ENCODE data around the gene DACH1.

Gene DACH1

DNA sequence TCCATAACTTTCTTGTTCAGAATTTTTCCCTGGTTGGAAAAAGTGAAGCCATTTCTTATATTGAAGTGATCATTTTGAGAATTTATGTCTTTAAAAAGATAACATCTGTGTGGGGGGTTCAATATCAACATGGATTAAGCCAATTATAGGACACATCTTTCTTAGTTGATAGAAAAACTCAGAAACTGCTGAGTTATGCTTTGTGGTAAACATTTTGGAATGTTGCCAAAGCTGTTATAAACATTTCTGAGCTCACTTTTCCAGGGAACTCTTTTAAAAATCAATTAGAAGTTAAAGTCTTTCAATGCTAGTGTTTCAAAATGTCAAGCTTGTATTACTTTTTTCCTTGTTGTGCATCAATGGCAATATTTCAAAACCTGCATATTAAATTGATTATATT is 248.8 kb downstream of the DACH1 start:
- no peak for DNase-seq

DNA sequence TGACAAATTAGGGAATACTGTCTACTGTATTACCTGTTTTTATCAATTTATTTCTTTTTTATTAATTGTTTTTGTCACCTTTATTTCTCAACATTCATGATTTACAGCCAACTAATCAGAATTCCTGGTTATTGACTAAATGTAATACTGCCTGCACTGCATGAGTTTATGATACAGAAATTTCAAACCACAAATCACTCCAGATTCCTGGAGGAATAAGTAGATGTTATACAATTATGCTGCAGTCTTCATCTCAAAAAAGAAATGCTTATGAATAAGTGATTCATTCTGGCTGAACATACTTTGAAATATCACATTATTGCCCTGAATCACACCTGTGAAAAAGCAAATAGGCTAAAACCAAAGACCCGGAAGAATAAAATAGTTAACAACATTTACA is 249.7 kb downstream of the DACH1 start:
- DNase-seq: no peak

DNA sequence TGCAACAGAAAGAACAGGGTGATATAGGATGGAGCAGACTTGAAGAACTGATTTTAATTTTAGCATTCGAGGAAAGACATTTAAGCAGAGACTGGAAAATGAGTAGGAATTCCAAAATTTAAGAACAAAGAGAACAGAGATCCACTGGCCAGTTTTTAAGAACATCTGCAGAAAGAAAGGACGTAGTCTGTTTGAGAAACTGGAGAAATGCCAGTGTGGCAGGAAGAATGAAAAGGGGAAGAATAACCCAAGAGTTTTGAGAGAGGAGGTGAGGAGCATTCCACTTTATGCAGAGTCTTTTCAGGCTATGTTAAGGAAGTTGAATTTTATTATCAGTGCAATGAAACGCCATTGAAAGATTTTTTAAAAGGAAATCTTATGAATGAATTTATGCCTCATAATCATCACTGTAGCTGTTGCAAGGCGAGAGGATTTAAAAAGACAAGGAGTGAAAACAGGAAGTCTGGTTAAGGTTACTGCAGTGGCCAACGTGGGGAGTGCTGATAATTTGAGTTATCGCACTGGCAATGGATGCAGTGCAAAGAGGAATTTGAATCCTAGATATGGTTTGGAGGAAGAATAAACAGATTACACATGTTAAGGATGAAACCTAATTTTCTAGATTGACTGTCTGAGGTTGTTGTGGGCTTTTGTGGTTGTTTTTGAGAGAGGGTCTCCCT is 253.8 kb downstream of the DACH1 start:
- DNase-seq: no peak

- DNase-seq: no peak
Observed at GRCh38 chr13:71611292-71611691, 255.7 kb downstream of the DACH1 start.

- DNase-seq: no peak
Observed at GRCh38 chr13:71610876-71611275, 256.1 kb downstream of the DACH1 start.

DNA sequence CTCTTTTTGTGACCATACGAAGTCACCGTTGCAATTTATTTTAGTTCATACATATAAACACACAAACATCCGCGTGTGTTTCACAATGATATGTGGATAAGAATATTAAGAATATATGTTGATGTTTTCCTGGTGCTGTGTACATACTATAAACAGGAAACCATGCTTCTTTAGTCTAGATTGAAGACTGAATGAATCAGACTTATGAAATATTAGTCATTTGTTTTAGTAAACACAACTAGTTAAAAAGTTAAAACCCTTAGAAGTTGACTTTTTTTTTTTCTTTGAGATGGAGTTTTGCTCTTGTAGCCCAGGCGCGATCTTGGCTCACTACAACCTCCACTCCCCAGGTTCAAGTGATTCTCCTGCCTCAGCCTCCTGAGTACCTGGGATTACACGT is 257.7 kb downstream of the DACH1 start:
- no peak for DNase-seq

DNA sequence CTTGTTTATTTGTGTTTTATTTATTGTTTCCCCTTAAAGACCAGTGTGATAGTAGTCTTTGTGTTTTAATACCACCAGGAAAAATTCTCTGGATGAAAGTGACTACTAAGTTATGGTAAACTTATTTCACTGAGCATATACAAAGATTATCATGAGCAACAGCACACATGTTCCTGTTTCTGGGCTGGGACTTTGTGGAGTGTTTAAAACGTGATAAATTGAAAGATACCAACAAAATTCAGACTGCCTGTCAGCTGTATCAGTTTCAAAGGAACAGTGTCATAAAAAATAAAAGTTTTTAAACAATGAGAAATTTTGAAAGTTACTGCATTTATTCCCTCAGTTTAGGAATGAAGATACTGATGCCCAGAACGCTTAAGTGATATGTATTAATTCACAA is 259.4 kb downstream of the DACH1 start:
- no peak for DNase-seq

GRCh38 chr13:71606818-71607217 is 260.2 kb downstream of the DACH1 start:
- no peak for DNase-seq

GRCh38 chr13:71605744-71606143 is 261.3 kb downstream of the DACH1 start:
- no peak for DNase-seq

GRCh38 chr13:71603255-71603654 is 263.7 kb downstream of the DACH1 start:
- no peak for DNase-seq

- no peak for DNase-seq
Observed at GRCh38 chr13:71602344-71602743, 264.7 kb downstream of the DACH1 start.

DNA sequence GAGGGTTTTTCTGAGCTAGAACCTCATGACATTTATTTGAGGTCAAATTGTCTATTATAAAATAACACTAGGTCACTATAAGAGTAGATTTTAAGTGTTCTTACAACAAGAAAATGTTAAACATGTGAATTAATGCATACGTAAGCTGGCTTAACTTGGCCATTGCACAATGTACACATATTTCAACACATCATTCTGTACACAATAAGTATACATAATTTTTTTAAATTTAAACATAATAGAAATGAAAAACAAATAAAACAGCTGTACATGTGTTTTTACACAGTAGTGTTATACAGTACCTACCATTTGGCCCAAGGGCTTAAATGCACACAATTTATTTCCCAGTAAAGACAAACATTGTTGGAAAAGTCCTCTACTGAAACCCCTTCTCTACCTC is 269.9 kb downstream of the DACH1 start:
- no peak for DNase-seq

DNA sequence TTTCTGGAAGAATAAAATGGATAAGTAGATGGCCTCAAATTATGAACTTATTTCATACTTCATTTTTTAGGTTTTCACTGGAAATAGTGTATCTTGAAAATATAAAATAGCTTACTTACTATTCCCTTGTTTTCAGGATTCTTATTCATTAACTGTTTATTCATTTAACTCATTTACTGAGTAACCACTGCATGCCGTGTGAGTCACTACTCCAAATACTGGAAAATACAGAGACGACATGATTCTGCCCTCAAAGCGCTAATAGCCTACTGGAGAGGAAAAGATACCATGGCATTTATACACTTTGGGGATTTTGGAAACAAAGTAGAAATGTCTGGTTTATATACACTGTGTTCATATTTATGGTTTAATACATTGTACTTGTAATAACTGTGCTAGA is 270.9 kb downstream of the DACH1 start:
- no peak for DNase-seq

DNA sequence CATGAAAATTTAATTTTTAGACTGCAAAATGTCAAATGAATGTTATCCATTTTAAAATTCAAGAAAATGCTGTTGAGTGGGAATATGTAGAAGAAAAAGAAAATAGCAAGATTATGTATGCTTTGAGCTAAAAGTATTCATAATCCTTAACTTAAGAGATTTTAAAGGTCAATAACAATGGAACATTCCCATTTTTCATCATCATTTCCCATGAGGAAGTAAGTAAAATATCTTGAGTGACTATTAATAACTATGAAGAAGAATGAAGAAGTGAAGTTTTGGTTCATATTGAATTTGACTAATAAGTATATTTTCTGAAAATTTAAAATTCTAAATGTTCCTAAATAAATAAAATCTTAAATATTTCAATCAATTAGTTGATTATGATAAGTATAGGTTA is 273.4 kb downstream of the DACH1 start:
- DNase-seq: no peak

DNA sequence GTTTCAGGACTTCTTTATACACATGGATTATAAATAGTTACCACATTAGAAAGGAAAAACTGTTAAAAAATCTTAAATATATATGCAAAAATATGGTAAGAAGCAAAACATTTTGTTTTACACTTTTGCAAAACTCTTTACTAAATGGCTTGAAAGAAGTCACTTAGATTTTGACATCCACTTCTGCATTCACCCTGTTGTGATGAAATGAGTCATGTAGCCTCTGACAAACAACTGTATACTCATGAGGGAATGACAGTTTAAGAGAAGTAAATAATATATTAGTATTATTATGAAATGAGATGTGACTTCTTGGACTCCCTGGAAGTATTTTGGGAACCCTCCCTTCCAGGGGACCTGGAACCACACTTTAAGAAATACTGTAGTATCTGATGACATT is 275.6 kb downstream of the DACH1 start:
- no peak for DNase-seq

DNA sequence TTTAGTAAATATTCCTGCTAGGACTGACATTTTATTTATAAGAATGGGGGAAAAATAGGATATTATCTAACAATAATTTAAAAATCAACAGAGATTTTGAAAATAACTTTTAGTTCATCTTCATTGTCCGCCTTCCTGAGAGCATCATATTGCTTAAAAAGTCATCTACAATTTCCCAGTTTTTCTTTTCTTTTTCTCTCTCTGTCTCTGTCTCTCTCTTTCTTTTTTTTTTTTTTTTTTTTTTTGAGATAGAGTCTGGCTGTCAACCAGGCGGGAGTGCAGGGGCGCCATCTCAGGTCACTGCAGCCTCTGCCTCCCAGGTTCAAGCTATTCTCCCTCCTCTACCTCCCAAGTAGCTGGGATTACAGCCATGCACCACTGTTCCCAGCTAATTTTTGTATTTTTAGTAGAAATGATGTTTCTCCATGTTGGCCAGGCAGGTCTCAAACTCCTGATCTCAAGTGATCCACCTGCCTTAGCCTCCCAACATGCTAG is 276.3 kb downstream of the DACH1 start:
- no peak for DNase-seq

GRCh38 chr13:71589032-71589431 is 278.0 kb downstream of the DACH1 start:
- no peak for DNase-seq

- DNase-seq: no peak
Observed at GRCh38 chr13:71587817-71588216, 279.2 kb downstream of the DACH1 start.

DNA sequence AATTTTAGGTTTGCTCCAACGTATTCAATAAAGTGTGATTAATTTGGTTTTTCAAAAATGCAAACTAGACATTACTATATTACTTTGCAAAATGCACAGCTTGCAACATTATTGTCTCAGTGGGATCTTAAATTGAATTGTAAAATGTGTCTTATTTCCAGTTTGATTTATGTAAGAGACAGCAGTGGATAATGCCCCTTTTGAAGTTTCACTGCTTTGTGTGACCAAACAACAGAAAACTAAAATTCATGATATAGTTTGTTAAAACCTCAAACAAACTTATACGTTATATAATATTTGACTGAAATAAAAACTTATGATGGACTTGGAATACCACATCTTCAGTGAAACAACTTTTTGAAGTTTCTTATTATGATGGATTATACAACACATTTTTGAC is 279.8 kb downstream of the DACH1 start:
- no peak for DNase-seq

GRCh38 chr13:71583581-71583980 is 283.4 kb downstream of the DACH1 start:
- no peak for DNase-seq

DNA sequence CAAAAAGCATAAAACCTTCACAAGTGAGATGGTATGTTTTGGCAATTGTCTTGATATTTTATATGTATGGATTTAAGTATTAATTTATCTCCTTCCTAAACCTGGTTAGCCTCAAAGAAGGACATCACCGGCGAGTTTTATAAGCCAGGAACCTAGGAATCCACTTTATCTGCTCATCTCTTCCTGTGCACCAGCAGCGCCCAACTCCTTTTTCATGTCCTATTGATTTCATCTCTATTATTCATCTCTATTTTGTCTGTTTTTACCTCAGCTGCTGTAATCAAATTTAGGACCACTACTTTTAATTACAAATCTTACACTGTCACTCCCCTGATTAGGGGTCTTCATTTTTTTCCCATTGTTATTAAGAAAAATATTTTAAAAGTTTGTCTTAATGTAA is 286.4 kb downstream of the DACH1 start:
- no peak for DNase-seq

- no peak for DNase-seq
Observed at GRCh38 chr13:71578048-71578447, 289.0 kb downstream of the DACH1 start.

DNA sequence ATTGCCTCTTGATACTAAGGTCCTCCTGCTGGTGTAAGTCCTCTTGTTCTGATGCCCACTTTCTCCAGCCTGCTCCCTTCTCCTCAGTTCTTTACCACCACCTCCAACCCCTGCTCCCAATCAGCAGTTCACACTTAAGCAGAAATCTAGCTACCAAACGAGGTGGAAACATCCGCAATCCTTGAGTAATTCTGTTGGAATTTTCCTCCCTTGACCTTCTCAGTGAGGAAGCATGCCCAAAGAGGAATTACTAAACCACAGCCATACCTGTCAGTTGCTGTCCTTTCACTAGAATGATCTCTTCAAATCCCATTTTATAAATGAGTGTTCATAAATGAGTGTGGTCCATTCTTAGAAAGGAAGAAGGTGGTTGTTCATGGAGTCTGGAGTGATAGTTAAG is 289.9 kb downstream of the DACH1 start:
- no peak for DNase-seq

GRCh38 chr13:71576571-71576970 is 290.4 kb downstream of the DACH1 start:
- no peak for DNase-seq

GRCh38 chr13:71546881-71547280 is 320.1 kb downstream of the DACH1 start:
- no peak for DNase-seq

Measured in activated CD4-positive, alpha-beta T cell treated with anti-CD3 and anti-CD28 coated beads, Interleukin-2, amount 50 U/mL, for 48 hours (primary cell).